DND-41 (cell line): Measurements from ENCODE around the gene CELA1.

ENCODE experiments used
- CTCF ChIP-seq: IDR thresholded peaks from 2 replicates; pipeline ENCODE4 v1.5.1; 2012; ENCODE audit warnings: borderline replicate concordance, low read length, moderate library complexity, mild to moderate bottlenecking; ENCODE audit not compliant: poor library complexity, severe bottlenecking; ENCODE audit errors: extremely low read depth
- EZH2 ChIP-seq: IDR thresholded peaks from 3 replicates; pipeline ENCODE4 v1.6.1; 2012; ENCODE audit warnings: borderline replicate concordance, low read depth, mild to moderate bottlenecking, moderate library complexity, low read length, inconsistent platforms; ENCODE audit not compliant: severe bottlenecking

- TF ChIP-seq CTCF (no peak), EZH2 (no peak)
Observed at GRCh38 chr12:51374361-51374760, 27.9 kb upstream of the CELA1 start.
